Measurements from ENCODE around the gene TNMD.

TNMD gene

DNA sequence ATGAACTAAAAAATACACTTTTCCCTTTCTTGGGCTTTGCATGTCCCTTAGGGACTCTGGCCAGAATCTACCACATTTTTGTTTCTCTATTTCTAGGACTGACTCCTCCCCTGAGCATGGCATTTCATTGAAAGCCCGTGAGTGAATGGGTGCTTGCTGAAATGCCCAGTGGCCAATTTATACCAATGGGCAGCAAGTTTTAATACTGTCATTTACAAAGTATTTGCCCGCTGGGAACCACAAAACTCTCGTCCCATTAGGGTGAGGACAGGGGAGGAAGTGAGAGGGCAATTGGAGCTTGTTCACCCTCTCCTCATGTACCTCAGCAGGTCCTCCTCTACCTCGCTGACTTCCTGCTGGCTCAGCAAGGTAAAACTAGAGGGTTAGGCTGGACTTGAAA, 60.4 kb downstream of the TNMD start:
- H3K18ac ChIP-seq (ENCODE audit: low read length): no peak overlapping the region
- no peaks in the 10 kb centered on the region for H3K79me1 ChIP-seq (ENCODE audit: low read length)
- no peaks in the 10 kb centered on the region for H3K4me1 ChIP-seq (ENCODE audit: control insufficient read depth, low read depth, low read length)
- H3K79me2 ChIP-seq (ENCODE audit: control insufficient read depth, insufficient read depth, low read length): no peaks in the 10 kb centered on the region
- H3K4ac ChIP-seq (ENCODE audit: low read depth, low read length): no peak overlapping the region
- H3K4me2 ChIP-seq (ENCODE audit: low read length): no peak overlapping the region
- no peak overlapping the region for H4K5ac ChIP-seq (ENCODE audit: low read length)
- no peak for DNase-seq
- H3K23ac ChIP-seq (ENCODE audit: low read length): no peak overlapping the region
- no peak overlapping the region for H3K27ac ChIP-seq (ENCODE audit: low read depth, low read length)
- no peaks in the 10 kb centered on the region for H3K36me3 ChIP-seq (ENCODE audit: control insufficient read depth, insufficient read depth, low read length)
- no peak overlapping the region for H3K4me3 ChIP-seq (ENCODE audit: low read length)
- H3K27me3 ChIP-seq (ENCODE audit: insufficient read depth, low read length, poor library complexity): no peaks in the 10 kb centered on the region
- H4K8ac ChIP-seq (ENCODE audit: low read depth, low read length): no peak overlapping the region
- H2BK120ac ChIP-seq (ENCODE audit: low read depth, low read length): no peak overlapping the region
- H3K56ac ChIP-seq (ENCODE audit: low read length): no peak overlapping the region
- no peak overlapping the region for H3K9ac ChIP-seq (ENCODE audit: low read length)
- no peak overlapping the region for H2AK5ac ChIP-seq (ENCODE audit: low read length)
- WGBS (ENCODE audit: extremely low coverage, insufficient coverage, low lambda C conversion rate): no CpG with 5 or more reads among the region's 4 CpGs
- no peak overlapping the region for H2BK5ac ChIP-seq (ENCODE audit: low read length)
- H2BK15ac ChIP-seq (replicated peaks; ENCODE audit: low read depth): no peak overlapping the region

DNA sequence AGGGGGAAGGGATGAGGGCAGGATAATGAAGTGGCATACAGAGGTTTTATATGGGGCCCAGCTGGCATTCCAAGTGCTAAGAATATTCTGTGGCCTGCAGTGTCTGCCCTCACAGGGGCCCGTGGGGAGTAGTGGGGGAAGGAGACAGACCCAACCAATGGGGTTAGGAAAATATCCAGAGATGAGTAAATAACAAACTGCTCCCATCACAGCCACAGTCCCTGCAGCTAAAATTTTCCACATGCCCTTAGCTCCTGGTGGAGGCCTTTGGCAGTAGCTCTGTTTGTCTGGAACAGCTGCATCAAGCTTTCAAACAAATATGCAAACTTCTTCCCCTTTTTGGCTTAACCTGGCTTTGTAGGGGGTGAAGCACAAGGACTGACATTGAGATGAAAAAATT, 62.4 kb downstream of the TNMD start:
- H2AK5ac ChIP-seq (ENCODE audit: low read length): no peak overlapping the region
- H2BK5ac ChIP-seq (ENCODE audit: low read length): no peak overlapping the region
- no peak overlapping the region for H3K56ac ChIP-seq (ENCODE audit: low read length)
- no peaks in the 10 kb centered on the region for H3K79me2 ChIP-seq (ENCODE audit: control insufficient read depth, insufficient read depth, low read length)
- H3K36me3 ChIP-seq (ENCODE audit: control insufficient read depth, insufficient read depth, low read length): no peaks in the 10 kb centered on the region
- no CpG with 5 or more reads among the region's 1 CpG for WGBS (ENCODE audit: extremely low coverage, insufficient coverage, low lambda C conversion rate)
- H3K23ac ChIP-seq (ENCODE audit: low read length): no peak overlapping the region
- no peak overlapping the region for H2BK120ac ChIP-seq (ENCODE audit: low read depth, low read length)
- H3K27me3 ChIP-seq (ENCODE audit: insufficient read depth, low read length, poor library complexity): no peaks in the 10 kb centered on the region
- no peak for DNase-seq
- no peak overlapping the region for H3K18ac ChIP-seq (ENCODE audit: low read length)
- H3K27ac ChIP-seq (ENCODE audit: low read depth, low read length): no peak overlapping the region
- no peak overlapping the region for H3K4me2 ChIP-seq (ENCODE audit: low read length)
- no peaks in the 10 kb centered on the region for H3K79me1 ChIP-seq (ENCODE audit: low read length)
- H3K4me1 ChIP-seq (ENCODE audit: control insufficient read depth, low read depth, low read length): no peaks in the 10 kb centered on the region
- no peak overlapping the region for H3K4me3 ChIP-seq (ENCODE audit: low read length)
- H3K4ac ChIP-seq (ENCODE audit: low read depth, low read length): no peak overlapping the region
- H2BK15ac ChIP-seq (replicated peaks; ENCODE audit: low read depth): no peak overlapping the region
- no peak overlapping the region for H3K9ac ChIP-seq (ENCODE audit: low read length)
- H4K8ac ChIP-seq (ENCODE audit: low read depth, low read length): no peak overlapping the region
- H4K5ac ChIP-seq (ENCODE audit: low read length): no peak overlapping the region

DNA sequence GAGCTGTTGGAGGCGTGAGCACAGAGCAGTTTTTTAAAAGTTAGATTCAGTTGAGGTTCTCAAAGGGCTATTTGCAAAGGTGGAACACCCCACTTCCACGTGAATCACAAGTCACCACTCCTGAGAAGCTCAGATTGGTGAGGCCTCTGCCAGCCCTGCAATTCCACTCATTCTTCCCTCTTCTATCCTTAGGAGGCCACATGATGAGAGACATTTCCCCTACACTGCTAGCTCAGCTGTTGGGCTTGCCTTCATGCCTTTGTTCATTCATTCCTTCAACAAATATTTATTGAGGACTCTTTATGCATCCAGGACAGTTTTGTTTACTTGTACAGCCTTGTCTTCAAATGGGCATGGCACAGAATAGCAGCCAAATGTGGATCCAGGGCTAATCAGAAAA, 63.0 kb downstream of the TNMD start:
- DNase-seq: no peak
- Histone ChIP-seq H3K27me3 (ENCODE audit: insufficient read depth, low read length, poor library complexity) (no peaks in the 10 kb centered on the region), H3K4me2 (ENCODE audit: low read length) (no peak overlapping the region), H3K9ac (ENCODE audit: low read length) (no peak overlapping the region), H2AK5ac (ENCODE audit: low read length) (no peak overlapping the region), H3K4ac (ENCODE audit: low read depth, low read length) (no peak overlapping the region), H3K23ac (ENCODE audit: low read length) (no peak overlapping the region), H3K56ac (ENCODE audit: low read length) (no peak overlapping the region), H3K4me1 (ENCODE audit: control insufficient read depth, low read depth, low read length) (no peaks in the 10 kb centered on the region), H3K4me3 (ENCODE audit: low read length) (no peak overlapping the region), H3K79me2 (ENCODE audit: control insufficient read depth, insufficient read depth, low read length) (no peaks in the 10 kb centered on the region), H4K8ac (ENCODE audit: low read depth, low read length) (no peak overlapping the region), H2BK5ac (ENCODE audit: low read length) (no peak overlapping the region), H2BK15ac (replicated peaks; ENCODE audit: low read depth) (no peak overlapping the region), H3K36me3 (ENCODE audit: control insufficient read depth, insufficient read depth, low read length) (no peaks in the 10 kb centered on the region), H3K18ac (ENCODE audit: low read length) (no peak overlapping the region), H2BK120ac (ENCODE audit: low read depth, low read length) (no peak overlapping the region), H4K5ac (ENCODE audit: low read length) (no peak overlapping the region), H3K79me1 (ENCODE audit: low read length) (no peaks in the 10 kb centered on the region), H3K27ac (ENCODE audit: low read depth, low read length) (no peak overlapping the region)
- no CpG with 5 or more reads among the region's 2 CpGs for WGBS (ENCODE audit: extremely low coverage, insufficient coverage, low lambda C conversion rate)

DNA sequence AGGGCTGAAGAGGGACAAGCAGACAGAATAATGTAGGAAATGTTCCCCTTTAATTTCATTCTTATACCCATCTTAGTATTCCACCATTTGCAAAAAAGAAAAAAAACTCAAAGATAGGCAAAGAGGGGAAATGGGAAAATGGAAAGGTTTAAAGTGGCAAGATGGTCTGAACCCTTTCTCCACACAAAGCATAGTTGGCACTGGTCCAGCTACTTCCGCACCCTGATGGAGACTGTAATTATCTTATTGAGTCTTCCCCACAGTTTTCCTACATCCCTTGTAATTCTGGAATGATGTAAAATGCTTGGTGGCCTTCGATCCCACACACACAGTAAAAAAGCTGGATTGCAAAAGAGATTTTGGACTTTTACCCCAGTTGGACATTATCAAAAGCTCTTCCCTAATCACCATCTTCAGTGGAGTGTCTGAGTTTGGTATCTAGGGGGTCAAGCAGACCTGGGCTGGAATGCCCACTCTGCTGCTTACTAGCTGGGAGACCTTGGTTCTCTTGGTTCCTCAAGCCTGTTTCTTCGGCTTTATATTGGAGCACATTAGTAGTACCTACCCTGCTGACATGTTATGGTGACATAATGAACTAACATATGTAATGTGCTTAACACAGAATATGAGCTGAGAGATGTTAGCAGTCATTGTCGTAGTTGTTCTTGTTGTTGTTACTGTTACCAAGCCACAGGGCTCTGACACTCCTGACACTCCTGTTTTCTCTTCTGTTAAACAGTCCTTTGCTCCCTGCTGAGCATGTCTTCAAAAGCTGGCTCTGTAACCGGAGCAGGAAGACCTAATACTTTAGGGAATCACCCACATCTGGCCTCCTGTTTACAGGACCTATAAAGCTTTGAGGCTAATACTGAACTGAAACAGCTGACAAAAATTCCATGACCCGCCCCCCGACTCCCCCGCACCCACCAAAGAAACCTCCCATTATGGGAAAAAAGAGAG, 64.0 kb downstream of the TNMD start:
- peak; percentile 76 for DNase-seq
- no peaks in the 10 kb centered on the region for H3K79me1 ChIP-seq (ENCODE audit: low read length)
- no peak overlapping the region for H3K4me3 ChIP-seq (ENCODE audit: low read length)
- no peaks in the 10 kb centered on the region for H3K36me3 ChIP-seq (ENCODE audit: control insufficient read depth, insufficient read depth, low read length)
- no peak overlapping the region for H3K4me2 ChIP-seq (ENCODE audit: low read length)
- H2BK5ac ChIP-seq (ENCODE audit: low read length): no peak overlapping the region
- H2AK5ac ChIP-seq (ENCODE audit: low read length): no peak overlapping the region
- no peak overlapping the region for H4K8ac ChIP-seq (ENCODE audit: low read depth, low read length)
- no peak overlapping the region for H3K27ac ChIP-seq (ENCODE audit: low read depth, low read length)
- H3K18ac ChIP-seq (ENCODE audit: low read length): no peak overlapping the region
- no CpG with 5 or more reads among the region's 8 CpGs for WGBS (ENCODE audit: extremely low coverage, insufficient coverage, low lambda C conversion rate)
- H3K56ac ChIP-seq (ENCODE audit: low read length): peak overlapping the region; percentile 15
- no peak overlapping the region for H3K9ac ChIP-seq (ENCODE audit: low read length)
- H3K4ac ChIP-seq (ENCODE audit: low read depth, low read length): no peak overlapping the region
- no peak overlapping the region for H4K5ac ChIP-seq (ENCODE audit: low read length)
- H3K4me1 ChIP-seq (ENCODE audit: control insufficient read depth, low read depth, low read length): no peaks in the 10 kb centered on the region
- H3K27me3 ChIP-seq (ENCODE audit: insufficient read depth, low read length, poor library complexity): no peaks in the 10 kb centered on the region
- no peak overlapping the region for H2BK120ac ChIP-seq (ENCODE audit: low read depth, low read length)
- H3K23ac ChIP-seq (ENCODE audit: low read length): no peak overlapping the region
- H3K79me2 ChIP-seq (ENCODE audit: control insufficient read depth, insufficient read depth, low read length): no peaks in the 10 kb centered on the region
- no peak overlapping the region for H2BK15ac ChIP-seq (replicated peaks; ENCODE audit: low read depth)
